ENCODE results near the gene WNT5B. TPM values are rescaled to one million over a fixed set of nuclear protein-coding genes. Genes with fewer than 3 reads are reported as not detected.

The WNT5B gene
- total and polyA plus RNA-seq, 2 donors (not counting 1 experiment from before 2014, with no cell fraction given): 0.33 to 0.57 TPM

- DNase-seq: no peak
- H3K27me3 ChIP-seq (replicated peaks in 1 of 4; ENCODE audit: control extremely low read depth in 1 of 4, control insufficient read depth in 3 of 4, insufficient read depth in 4 of 4, low read length in 3 of 4): no peaks in the 10 kb centered on the region
- intact Hi-C loops (cut with micrococcal nuclease): loop anchor here (1.0 kb wide), 5 partner anchors 12 to 1013 kb away; partner anchors contain the start of gene FBXL14
- H3K27ac Mint-ChIP-seq: no peak overlapping the region
- peaks cover 10% of the 10 kb centered on the region for H3K4me1 Mint-ChIP-seq
- no peaks in the 10 kb centered on the region for H3K9me3 Mint-ChIP-seq (ENCODE audit: insufficient read depth)
- H3K4me3 Mint-ChIP-seq: no peak overlapping the region
- no peaks in the 10 kb centered on the region for H3K9me3 ChIP-seq (ENCODE audit: control extremely low read depth in 1 of 3, control insufficient read depth in 2 of 3, insufficient read depth in 1 of 3, low read length in 2 of 3)
- no peak for ATAC-seq (ENCODE audit: low read depth)
- peaks cover under 1% of the 10 kb centered on the region for H4K20me1 ChIP-seq (ENCODE audit: control insufficient read depth, insufficient read depth, low read length, poor library complexity, severe bottlenecking)
- no peak overlapping the region for H3K4me3 ChIP-seq (ENCODE audit: control extremely low read depth in 1 of 5, extremely low read depth in 1 of 5, insufficient read depth in 1 of 5, low read depth in 2 of 5, low read length in 4 of 5)
- H3K4me2 ChIP-seq (replicated peaks; ENCODE audit: low read depth, low read length, poor library complexity, severe bottlenecking): no peak overlapping the region
- no peak for TF ChIP-seq EZH2 (IDR thresholded peaks at IDR 0.05; ENCODE audit: borderline replicate concordance, insufficient read depth, low read depth, low read length, poor library complexity, severe bottlenecking)
- TF ChIP-seq, protein P1, sequence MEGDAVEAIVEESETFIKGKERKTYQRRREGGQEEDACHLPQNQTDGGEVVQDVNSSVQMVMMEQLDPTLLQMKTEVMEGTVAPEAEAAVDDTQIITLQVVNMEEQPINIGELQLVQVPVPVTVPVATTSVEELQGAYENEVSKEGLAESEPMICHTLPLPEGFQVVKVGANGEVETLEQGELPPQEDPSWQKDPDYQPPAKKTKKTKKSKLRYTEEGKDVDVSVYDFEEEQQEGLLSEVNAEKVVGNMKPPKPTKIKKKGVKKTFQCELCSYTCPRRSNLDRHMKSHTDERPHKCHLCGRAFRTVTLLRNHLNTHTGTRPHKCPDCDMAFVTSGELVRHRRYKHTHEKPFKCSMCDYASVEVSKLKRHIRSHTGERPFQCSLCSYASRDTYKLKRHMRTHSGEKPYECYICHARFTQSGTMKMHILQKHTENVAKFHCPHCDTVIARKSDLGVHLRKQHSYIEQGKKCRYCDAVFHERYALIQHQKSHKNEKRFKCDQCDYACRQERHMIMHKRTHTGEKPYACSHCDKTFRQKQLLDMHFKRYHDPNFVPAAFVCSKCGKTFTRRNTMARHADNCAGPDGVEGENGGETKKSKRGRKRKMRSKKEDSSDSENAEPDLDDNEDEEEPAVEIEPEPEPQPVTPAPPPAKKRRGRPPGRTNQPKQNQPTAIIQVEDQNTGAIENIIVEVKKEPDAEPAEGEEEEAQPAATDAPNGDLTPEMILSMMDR (IDR thresholded peaks at IDR 0.05): no peak
- ChIA-PET POLR2A (interaction anchor here (1.4 to 1.8 kb wide), 2 partner anchors 11 to 465 kb away, joined by 4 read pairs; no protein-coding TSS in a partner anchor), CTCF (interaction anchor here (0.7 to 4.5 kb wide), 33 partner anchors 8 to 1140 kb away, joined by 3 to 256 read pairs (median 5); partner anchors contain the start of genes FBXL14, RAD52 and WNT5B)
- H3K27me3 Mint-ChIP-seq: no peaks in the 10 kb centered on the region
- peaks cover 6% of the 10 kb centered on the region for H3K79me2 ChIP-seq (ENCODE audit: control insufficient read depth, insufficient read depth, low read length)
- 100% methylated on average over 2 of the region's 4 CpGs for WGBS (ENCODE audit: insufficient coverage)
- H3K9ac ChIP-seq (ENCODE audit: low read length): no peak overlapping the region
- H3K27ac ChIP-seq (ENCODE audit: low read length in 2 of 2): no peak overlapping the region
- H3K4me1 ChIP-seq (ENCODE audit: control insufficient read depth in 2 of 2, insufficient read depth in 2 of 2, low read length in 2 of 2): peaks cover 6 to 7% of the 10 kb centered on the region in 2 donors
- H3K36me3 ChIP-seq (replicated peaks in 1 of 2; ENCODE audit: control extremely low read depth in 1 of 2, control insufficient read depth in 1 of 2, extremely low read depth in 1 of 2, insufficient read depth in 2 of 2, low read length in 1 of 2): peaks cover 2 to 3% of the 10 kb centered on the region in 2 experiments
- no peak overlapping the region for H2AFZ ChIP-seq (ENCODE audit: insufficient read depth, low read depth, low read length, poor library complexity, severe bottlenecking)
Measured at GRCh38 chr12:1582709-1583050, 46.4 kb upstream of the WNT5B start.

GRCh38 chr12:1583421-1584078 is 45.5 kb upstream of the WNT5B start:
- Mint-ChIP-seq H3K4me1 (peaks cover 19% of the 10 kb centered on the region), H3K4me3 (peak overlapping the region; percentile 79)
- intact Hi-C loops (cut with micrococcal nuclease): loop anchor here (1.0 kb wide), 5 partner anchors 11 to 1014 kb away; partner anchors contain the start of gene FBXL14

More at GRCh38 chr12:1583421-1584078, 45.5 kb upstream of the WNT5B start:
- DNase-seq (peak; percentile 86), ATAC-seq (ENCODE audit: low read depth) (peak; percentile 93)
- WGBS (ENCODE audit: insufficient coverage): no CpG with 5 or more reads among the region's 6 CpGs
- H3K9me3 ChIP-seq (ENCODE audit: control extremely low read depth in 1 of 3, control insufficient read depth in 2 of 3, insufficient read depth in 1 of 3, low read length in 2 of 3): no peaks in the 10 kb centered on the region
- Mint-ChIP-seq H3K27ac (no peak overlapping the region), H3K27me3 (no peaks in the 10 kb centered on the region), H3K9me3 (ENCODE audit: insufficient read depth) (no peaks in the 10 kb centered on the region)
- H2AFZ ChIP-seq (ENCODE audit: insufficient read depth, low read depth, low read length, poor library complexity, severe bottlenecking): no peak overlapping the region
- H3K36me3 ChIP-seq (replicated peaks in 1 of 2; ENCODE audit: control extremely low read depth in 1 of 2, control insufficient read depth in 1 of 2, extremely low read depth in 1 of 2, insufficient read depth in 2 of 2, low read length in 1 of 2): peaks cover 2 to 3% of the 10 kb centered on the region in 2 experiments
- H4K20me1 ChIP-seq (ENCODE audit: control insufficient read depth, insufficient read depth, low read length, poor library complexity, severe bottlenecking): peaks cover 8% of the 10 kb centered on the region
- ChIA-PET CTCF (interaction anchor here (0.5 to 4.5 kb wide), 44 partner anchors 9 to 1141 kb away, joined by 3 to 256 read pairs (median 4); partner anchors contain the start of genes FBXL14, RAD52 and WNT5B), POLR2A (interaction anchor here (0.6 to 1.8 kb wide), 5 partner anchors 10 to 634 kb away, joined by 4 to 10 read pairs (median 4); partner anchors contain the start of gene RAD52)
- peaks cover 6 to 7% of the 10 kb centered on the region in 2 donors for H3K4me1 ChIP-seq (ENCODE audit: control insufficient read depth in 2 of 2, insufficient read depth in 2 of 2, low read length in 2 of 2)
- H3K27me3 ChIP-seq (replicated peaks in 1 of 4; ENCODE audit: control extremely low read depth in 1 of 4, control insufficient read depth in 3 of 4, insufficient read depth in 4 of 4, low read length in 3 of 4): no peaks in the 10 kb centered on the region
- peaks cover 6% of the 10 kb centered on the region for H3K79me2 ChIP-seq (ENCODE audit: control insufficient read depth, insufficient read depth, low read length)
- H3K4me2 ChIP-seq (replicated peaks; ENCODE audit: low read depth, low read length, poor library complexity, severe bottlenecking): peak overlapping the region; percentile 67
- peak overlapping the region in 2 of 5 experiments; percentile 12 to 28 for H3K4me3 ChIP-seq (ENCODE audit: control extremely low read depth in 1 of 5, extremely low read depth in 1 of 5, insufficient read depth in 1 of 5, low read depth in 2 of 5, low read length in 4 of 5)
- no peak overlapping the region for H3K27ac ChIP-seq (ENCODE audit: low read length in 2 of 2)
- TF ChIP-seq, protein P1 (IDR thresholded peaks at IDR 0.05): peak; percentile 92
- TF ChIP-seq EZH2 (IDR thresholded peaks at IDR 0.05; ENCODE audit: borderline replicate concordance, insufficient read depth, low read depth, low read length, poor library complexity, severe bottlenecking): no peak
- no peak overlapping the region for H3K9ac ChIP-seq (ENCODE audit: low read length)
